BLaER1 (cell line): Measurements from ENCODE around the gene FLG2.

Experiments
- H3K27ac ChIP-seq: shearing (Covaris generic); formaldehyde crosslinking; 2 replicates; pipeline ENCODE4 v1.8.1; 2022
- H3K27me3 ChIP-seq: shearing (Covaris generic); formaldehyde crosslinking; 2 replicates; pipeline ENCODE4 v1.8.1; 2022
- H3K36me3 ChIP-seq: shearing (Covaris generic); formaldehyde crosslinking; 2 replicates; pipeline ENCODE4 v1.8.1; 2022
- H3K4me1 ChIP-seq: shearing (Covaris generic); formaldehyde crosslinking; 2 replicates; pipeline ENCODE4 v1.8.1; 2022
- H3K4me2 ChIP-seq: shearing (Covaris generic); formaldehyde crosslinking; 2 replicates; pipeline ENCODE4 v1.8.1; 2022
- H3K4me3 ChIP-seq: shearing (Covaris generic); formaldehyde crosslinking; 2 replicates; pipeline ENCODE4 v1.8.1; 2022
- H3K9ac ChIP-seq: shearing (Covaris generic); formaldehyde crosslinking; 2 replicates; pipeline ENCODE4 v1.8.1; 2022
- H3K9me3 ChIP-seq: shearing (Covaris generic); formaldehyde crosslinking; 2 replicates; pipeline ENCODE4 v1.8.1; 2022
- H4K20me1 ChIP-seq: shearing (Covaris generic); formaldehyde crosslinking; 2 replicates; pipeline ENCODE4 v1.8.1; 2022
- Cebpa-rat ChIP-seq: shearing (Covaris generic); IDR thresholded peaks from 2 replicates; pipeline ENCODE4 v1.8.1; 2022

Gene FLG2

GRCh38 chr1:152372672-152373071 lies 12.9 kb upstream of the FLG2 start:
- H4K20me1 ChIP-seq = no peaks in the 10 kb centered on the region

GRCh38 chr1:152367436-152367835 lies 7.6 kb upstream of the FLG2 start:
- TF ChIP-seq Cebpa-rat = no peak
- H3K27ac ChIP-seq = no peak overlapping the region
- no peaks in the 10 kb centered on the region for H3K36me3 ChIP-seq
- H4K20me1 ChIP-seq = no peaks in the 10 kb centered on the region
- peaks cover 7% of the 10 kb centered on the region for H3K9me3 ChIP-seq
- no peaks in the 10 kb centered on the region for H3K4me1 ChIP-seq
- no peak overlapping the region for H3K4me2 ChIP-seq
- no peaks in the 10 kb centered on the region for H3K27me3 ChIP-seq
- no peak overlapping the region for H3K4me3 ChIP-seq
- no peak overlapping the region for H3K9ac ChIP-seq

More at GRCh38 chr1:152372672-152373071, 12.9 kb upstream of the FLG2 start:
- Histone ChIP-seq H3K27ac (no peak overlapping the region), H3K27me3 (no peaks in the 10 kb centered on the region), H3K36me3 (no peaks in the 10 kb centered on the region), H3K4me2 (no peak overlapping the region), H3K9me3 (peaks cover 7% of the 10 kb centered on the region), H3K9ac (no peak overlapping the region), H3K4me3 (no peak overlapping the region), H3K4me1 (no peaks in the 10 kb centered on the region)
- no peak for TF ChIP-seq Cebpa-rat

GRCh38 chr1:152356736-152357135 lies 3.1 kb downstream of the FLG2 start:
- Histone ChIP-seq H3K4me2 (no peak overlapping the region), H3K4me1 (no peaks in the 10 kb centered on the region), H3K36me3 (no peaks in the 10 kb centered on the region), H4K20me1 (no peaks in the 10 kb centered on the region), H3K27me3 (no peaks in the 10 kb centered on the region), H3K9me3 (peaks cover 14% of the 10 kb centered on the region; the same call in 1 of the 2 replicates), H3K9ac (no peak overlapping the region), H3K4me3 (no peak overlapping the region), H3K27ac (no peak overlapping the region)
- TF ChIP-seq Cebpa-rat = no peak

- Histone ChIP-seq H3K27ac (no peak overlapping the region), H3K9me3 (no peaks in the 10 kb centered on the region), H3K27me3 (no peaks in the 10 kb centered on the region), H3K4me1 (no peaks in the 10 kb centered on the region), H3K4me2 (no peak overlapping the region), H3K4me3 (no peak overlapping the region), H3K9ac (no peak overlapping the region), H3K36me3 (no peaks in the 10 kb centered on the region), H4K20me1 (no peaks in the 10 kb centered on the region)
- TF ChIP-seq Cebpa-rat = no peak
Observed at GRCh38 chr1:152349611-152350010, 10.2 kb downstream of the FLG2 start.

GRCh38 chr1:152348447-152348846 lies 11.4 kb downstream of the FLG2 start:
- no peak overlapping the region for H3K9ac ChIP-seq
- H3K4me2 ChIP-seq = no peak overlapping the region
- no peak overlapping the region for H3K4me3 ChIP-seq
- H3K4me1 ChIP-seq = no peaks in the 10 kb centered on the region
- no peaks in the 10 kb centered on the region for H4K20me1 ChIP-seq
- no peaks in the 10 kb centered on the region for H3K36me3 ChIP-seq
- no peaks in the 10 kb centered on the region for H3K27me3 ChIP-seq
- no peak for TF ChIP-seq Cebpa-rat
- H3K27ac ChIP-seq = no peak overlapping the region
- no peaks in the 10 kb centered on the region for H3K9me3 ChIP-seq

- H3K4me1 ChIP-seq = no peaks in the 10 kb centered on the region
- TF ChIP-seq Cebpa-rat = no peak
- H3K9me3 ChIP-seq = no peaks in the 10 kb centered on the region
- no peaks in the 10 kb centered on the region for H4K20me1 ChIP-seq
- no peak overlapping the region for H3K9ac ChIP-seq
- H3K4me3 ChIP-seq = no peak overlapping the region
- H3K4me2 ChIP-seq = no peak overlapping the region
- no peak overlapping the region for H3K27ac ChIP-seq
- H3K27me3 ChIP-seq = no peaks in the 10 kb centered on the region
- no peaks in the 10 kb centered on the region for H3K36me3 ChIP-seq
Observed at GRCh38 chr1:152347116-152347728, 12.6 kb downstream of the FLG2 start.

- Histone ChIP-seq H3K27me3 (no peaks in the 10 kb centered on the region), H4K20me1 (no peaks in the 10 kb centered on the region), H3K36me3 (no peaks in the 10 kb centered on the region), H3K4me2 (no peak overlapping the region), H3K9ac (no peak overlapping the region), H3K9me3 (no peaks in the 10 kb centered on the region), H3K4me1 (no peaks in the 10 kb centered on the region), H3K4me3 (no peak overlapping the region), H3K27ac (no peak overlapping the region)
- no peak for TF ChIP-seq Cebpa-rat
Observed at GRCh38 chr1:152344438-152344837, 15.4 kb downstream of the FLG2 start.

- Histone ChIP-seq H3K27ac (no peak overlapping the region), H3K9me3 (no peaks in the 10 kb centered on the region), H3K4me2 (no peak overlapping the region), H3K4me1 (no peaks in the 10 kb centered on the region), H3K4me3 (no peak overlapping the region), H3K27me3 (no peaks in the 10 kb centered on the region), H3K36me3 (no peaks in the 10 kb centered on the region), H3K9ac (no peak overlapping the region), H4K20me1 (no peaks in the 10 kb centered on the region)
- TF ChIP-seq Cebpa-rat = no peak
Observed at GRCh38 chr1:152343006-152343405, 16.8 kb downstream of the FLG2 start.

GRCh38 chr1:152335399-152335798 lies 24.4 kb downstream of the FLG2 start:
- Histone ChIP-seq H3K36me3 (no peaks in the 10 kb centered on the region), H4K20me1 (no peaks in the 10 kb centered on the region), H3K4me1 (no peaks in the 10 kb centered on the region), H3K27ac (no peak overlapping the region), H3K9me3 (no peaks in the 10 kb centered on the region), H3K4me3 (no peak overlapping the region), H3K4me2 (no peak overlapping the region), H3K9ac (no peak overlapping the region), H3K27me3 (no peaks in the 10 kb centered on the region)
- TF ChIP-seq Cebpa-rat = no peak

GRCh38 chr1:152328801-152329391 lies 30.9 kb downstream of the FLG2 start:
- no peak for TF ChIP-seq Cebpa-rat
- no peaks in the 10 kb centered on the region for H3K4me1 ChIP-seq
- H3K27ac ChIP-seq = no peak overlapping the region
- no peaks in the 10 kb centered on the region for H3K36me3 ChIP-seq
- no peak overlapping the region for H3K4me3 ChIP-seq
- no peak overlapping the region for H3K9ac ChIP-seq
- no peak overlapping the region for H3K4me2 ChIP-seq
- no peaks in the 10 kb centered on the region for H3K27me3 ChIP-seq
- H3K9me3 ChIP-seq = no peaks in the 10 kb centered on the region
- H4K20me1 ChIP-seq = no peaks in the 10 kb centered on the region
